ENCODE results near the gene DPP3. TPM values are rescaled to one million over a fixed set of nuclear protein-coding genes. Genes with fewer than 3 reads are reported as not detected.
"Not testable (repeated sequence)": the region's sequence is repeated elsewhere in the genome, so short reads cannot be mapped to it uniquely, and the experiment has no call there.

The DPP3 gene
- total RNA-seq, 1 donor from 2014 or later, result 109 TPM

DNA sequence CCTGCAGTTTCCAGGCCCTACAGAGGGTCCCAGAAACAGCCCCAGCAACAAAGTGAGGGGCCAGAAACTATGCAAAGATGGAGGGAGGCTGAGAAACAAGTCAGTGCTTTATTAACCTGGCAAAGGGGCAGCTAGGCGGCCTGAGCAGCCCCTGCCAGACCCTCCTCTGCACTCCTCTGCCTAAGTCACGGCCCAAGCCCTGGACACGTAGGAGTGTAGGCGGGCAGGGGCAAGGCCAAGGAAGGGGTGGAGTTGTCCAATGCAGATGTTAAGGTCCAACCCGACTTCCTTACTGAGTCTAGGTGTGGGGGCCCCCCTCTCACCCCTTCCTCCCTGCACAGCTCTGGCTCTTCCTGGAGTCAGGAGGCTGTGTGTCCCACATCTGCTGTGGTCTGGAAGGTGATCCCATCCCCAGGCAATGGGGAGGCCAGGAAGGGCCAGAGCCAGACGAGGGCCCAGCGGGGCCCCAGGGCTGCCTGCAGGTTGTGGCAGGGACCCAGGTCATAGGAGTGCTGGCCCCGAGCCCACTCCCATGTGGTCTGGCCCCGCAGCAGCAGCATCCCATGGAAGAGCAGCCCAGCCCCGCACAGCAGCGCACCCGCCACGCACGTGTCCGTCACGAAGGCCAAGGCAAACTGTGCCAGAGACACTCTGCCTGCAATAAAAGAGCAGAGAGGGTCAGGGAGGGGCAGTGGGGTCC lies 59.1 kb downstream of the DPP3 start:
- H3K4me1 Mint-ChIP-seq (ENCODE audit: low read depth), result peaks cover 18% of the 10 kb centered on the region
- peaks cover 43% of the 10 kb centered on the region for H3K36me3 Mint-ChIP-seq (ENCODE audit: low read depth)
- no peak overlapping the region for H3K27ac Mint-ChIP-seq
- no peak overlapping the region for H3K4me3 Mint-ChIP-seq (ENCODE audit: low read depth)
- H3K27me3 Mint-ChIP-seq (ENCODE audit: low read depth), result no peaks in the 10 kb centered on the region
- no peaks in the 10 kb centered on the region for H3K9me3 Mint-ChIP-seq
- intact Hi-C loops (cut with micrococcal nuclease), result no loop called here
- DNase-seq (ENCODE audit: low spot score), result no peak

- H3K4me1 Mint-ChIP-seq (ENCODE audit: low read depth), result peaks cover 20% of the 10 kb centered on the region
- DNase-seq (ENCODE audit: low spot score), result no peak
- no peaks in the 10 kb centered on the region for H3K9me3 Mint-ChIP-seq
- no peaks in the 10 kb centered on the region for H3K27me3 Mint-ChIP-seq (ENCODE audit: low read depth)
- H3K27ac Mint-ChIP-seq, result no peak overlapping the region
- H3K4me3 Mint-ChIP-seq (ENCODE audit: low read depth), result no peak overlapping the region
- intact Hi-C loops (cut with micrococcal nuclease), result no loop called here
- peaks cover 43% of the 10 kb centered on the region for H3K36me3 Mint-ChIP-seq (ENCODE audit: low read depth)
Measured at GRCh38 chr11:66539870-66540213, 59.6 kb downstream of the DPP3 start.

DNA sequence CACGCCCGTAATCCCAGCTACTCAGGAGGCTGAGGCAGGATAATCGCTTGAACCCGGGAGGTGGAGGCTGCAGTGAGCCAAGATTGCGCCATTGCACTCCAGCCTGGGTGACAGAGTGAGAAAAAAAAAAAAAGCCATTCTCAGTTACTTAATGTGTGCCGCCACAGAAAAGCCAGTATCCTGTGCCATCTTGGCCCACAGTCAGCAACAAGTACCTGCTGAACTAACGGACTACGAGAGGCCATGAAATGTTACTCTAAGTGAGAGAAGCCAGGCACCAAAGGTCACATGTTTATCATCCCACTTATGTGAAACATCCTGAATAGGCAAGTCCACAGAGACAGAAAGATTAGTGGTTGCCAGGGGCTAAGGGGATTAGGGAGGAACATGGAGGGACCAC lies 60.4 kb downstream of the DPP3 start:
- DNase-seq (ENCODE audit: low spot score); H3K9me3 Mint-ChIP-seq; intact Hi-C loops (cut with micrococcal nuclease); H3K27me3 Mint-ChIP-seq (ENCODE audit: low read depth); H3K4me3 Mint-ChIP-seq (ENCODE audit: low read depth); H3K27ac Mint-ChIP-seq: not testable (repeated sequence)
- Mint-ChIP-seq H3K4me1 (ENCODE audit: low read depth) (peaks cover 23% of the 10 kb centered on the region), H3K36me3 (ENCODE audit: low read depth) (peaks cover 39% of the 10 kb centered on the region)

DNA sequence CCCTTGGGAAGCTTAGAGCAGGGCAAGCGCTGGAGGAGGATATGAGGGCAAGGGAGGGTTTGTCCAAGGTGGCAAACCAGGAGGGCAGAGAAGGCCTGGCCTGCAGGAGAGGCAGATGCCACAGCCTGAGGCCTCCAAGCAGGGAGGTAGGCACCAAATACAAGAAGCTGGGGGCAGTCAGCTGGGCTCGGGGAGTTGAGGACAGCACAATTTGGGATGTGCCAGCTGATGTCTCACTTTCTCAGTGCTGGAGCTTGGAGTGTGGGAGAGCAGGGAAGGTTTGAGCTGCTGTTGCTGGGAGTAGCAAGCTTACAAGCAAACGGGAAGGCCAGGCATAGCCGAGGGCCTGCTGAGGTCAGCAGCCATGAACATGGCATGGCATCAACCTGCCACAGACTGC lies 61.7 kb downstream of the DPP3 start:
- H3K4me1 Mint-ChIP-seq (ENCODE audit: low read depth), result peaks cover 24% of the 10 kb centered on the region
- H3K27me3 Mint-ChIP-seq (ENCODE audit: low read depth), result no peaks in the 10 kb centered on the region
- DNase-seq (ENCODE audit: low spot score), result no peak
- no peak overlapping the region for H3K4me3 Mint-ChIP-seq (ENCODE audit: low read depth)
- intact Hi-C loops (cut with micrococcal nuclease), result no loop called here
- H3K9me3 Mint-ChIP-seq, result no peaks in the 10 kb centered on the region
- peak overlapping the region; percentile 26 for H3K27ac Mint-ChIP-seq
- H3K36me3 Mint-ChIP-seq (ENCODE audit: low read depth), result peaks cover 28% of the 10 kb centered on the region

- H3K27ac Mint-ChIP-seq, result peak overlapping the region; percentile 26
- peaks cover 28% of the 10 kb centered on the region for H3K36me3 Mint-ChIP-seq (ENCODE audit: low read depth)
- no peak overlapping the region for H3K4me3 Mint-ChIP-seq (ENCODE audit: low read depth)
- no peaks in the 10 kb centered on the region for H3K9me3 Mint-ChIP-seq
- intact Hi-C loops (cut with micrococcal nuclease), result no loop called here
- DNase-seq (ENCODE audit: low spot score), result no peak
- no peaks in the 10 kb centered on the region for H3K27me3 Mint-ChIP-seq (ENCODE audit: low read depth)
- H3K4me1 Mint-ChIP-seq (ENCODE audit: low read depth), result peaks cover 24% of the 10 kb centered on the region
Measured at GRCh38 chr11:66542362-66542761, 62.1 kb downstream of the DPP3 start.

DNA sequence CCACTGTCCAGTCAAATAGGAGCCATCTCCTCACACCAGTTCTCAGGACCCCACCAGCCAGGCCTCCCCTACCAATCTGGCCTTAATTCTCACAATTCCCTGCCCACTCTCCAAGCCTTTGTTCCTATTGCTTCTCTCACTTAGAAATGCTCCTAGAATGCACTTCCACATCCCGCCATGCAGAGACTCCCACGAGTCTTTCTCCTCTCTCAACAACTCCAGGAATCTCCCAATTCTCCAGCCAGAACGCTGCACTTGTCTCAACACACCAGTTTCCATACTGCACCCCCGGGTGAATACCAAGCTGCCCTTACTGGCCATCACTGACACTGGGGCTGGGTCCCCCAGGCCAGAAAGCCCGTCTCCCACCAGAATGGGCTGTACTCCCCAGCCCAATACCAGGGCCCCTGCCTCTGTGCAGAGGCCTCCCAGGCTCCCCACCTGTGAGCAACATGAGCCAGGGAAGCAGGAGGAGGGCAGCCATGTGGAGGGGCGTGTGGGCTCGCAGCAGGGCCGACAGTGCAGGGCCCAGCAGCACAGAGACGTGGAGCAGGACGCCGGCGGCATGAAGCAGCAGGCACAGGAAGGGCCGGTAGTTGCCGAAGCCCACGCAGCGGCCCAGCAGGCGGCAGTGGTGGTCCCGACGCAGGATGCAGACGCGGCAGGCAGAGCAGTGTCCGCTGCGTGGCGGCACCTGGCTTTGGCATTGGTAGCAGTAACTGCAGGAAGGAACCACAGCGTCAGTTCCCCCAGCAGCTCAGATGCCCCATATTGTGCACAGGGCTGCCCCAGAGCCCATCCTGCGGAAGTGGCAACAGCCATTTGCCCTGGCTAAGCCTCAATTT lies 63.3 kb downstream of the DPP3 start:
- peaks cover 24% of the 10 kb centered on the region for H3K4me1 Mint-ChIP-seq (ENCODE audit: low read depth)
- peak overlapping the region; percentile 49 for H3K4me3 Mint-ChIP-seq (ENCODE audit: low read depth)
- intact Hi-C loops (cut with micrococcal nuclease), result no loop called here
- peaks cover 26% of the 10 kb centered on the region for H3K36me3 Mint-ChIP-seq (ENCODE audit: low read depth)
- H3K9me3 Mint-ChIP-seq, result no peaks in the 10 kb centered on the region
- peaks cover 3% of the 10 kb centered on the region for H3K27me3 Mint-ChIP-seq (ENCODE audit: low read depth)
- peak overlapping the region; percentile 74 for H3K27ac Mint-ChIP-seq
- peak; percentile 38 for DNase-seq (ENCODE audit: low spot score)

DNA sequence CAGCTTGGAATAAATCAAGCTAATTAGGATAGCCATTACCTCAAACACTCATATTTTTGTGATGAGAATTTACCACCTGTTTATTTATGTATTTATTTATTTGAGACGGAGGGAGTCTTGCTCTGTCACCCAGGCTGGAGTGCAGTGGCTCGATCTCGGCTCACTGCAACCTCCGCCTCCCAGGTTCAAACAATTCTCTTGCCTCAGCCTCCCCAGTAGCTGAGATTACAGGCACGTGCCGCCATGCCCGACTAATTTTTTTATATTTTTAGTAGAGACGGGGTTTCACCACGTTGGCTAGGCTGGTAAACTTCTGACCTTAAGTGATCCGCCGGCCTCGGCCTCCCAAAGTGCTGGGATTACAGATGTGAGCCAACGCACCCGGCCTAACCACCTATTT lies 64.7 kb downstream of the DPP3 start:
- intact Hi-C loops (cut with micrococcal nuclease); H3K9me3 Mint-ChIP-seq; DNase-seq (ENCODE audit: low spot score); H3K27ac Mint-ChIP-seq: not testable (repeated sequence)
- Mint-ChIP-seq H3K36me3 (ENCODE audit: low read depth) (peaks cover 21% of the 10 kb centered on the region), H3K4me1 (ENCODE audit: low read depth) (peaks cover 24% of the 10 kb centered on the region), H3K27me3 (ENCODE audit: low read depth) (peaks cover 13% of the 10 kb centered on the region), H3K4me3 (ENCODE audit: low read depth) (peak overlapping the region; percentile 86)

- Mint-ChIP-seq H3K4me3 (ENCODE audit: low read depth) (peak within 1 kb of the TSS; percentile 86), H3K4me1 (ENCODE audit: low read depth) (peaks cover 24% of the 10 kb centered on the region), H3K9me3 (no peaks in the 10 kb centered on the region), H3K27ac (peak within 1 kb of the TSS; percentile 58), H3K27me3 (ENCODE audit: low read depth) (peaks cover 15% of the 10 kb centered on the region), H3K36me3 (ENCODE audit: low read depth) (peaks cover 21% of the 10 kb centered on the region)
- DNase-seq (ENCODE audit: low spot score), result peak; percentile 87
- intact Hi-C loops (cut with micrococcal nuclease), result loop anchor here (2.0 kb wide), 1 partner anchor 71 kb away; the partner anchor contains the start of gene RBM14
Measured at GRCh38 chr11:66545701-66546367, 65.6 kb downstream of the DPP3 start, which contains the start of gene ZDHHC24. Gene ZDHHC24 (minus strand): TSS chr11:66546048. CDS start chr11:66546003, 45 bp downstream.

DNA sequence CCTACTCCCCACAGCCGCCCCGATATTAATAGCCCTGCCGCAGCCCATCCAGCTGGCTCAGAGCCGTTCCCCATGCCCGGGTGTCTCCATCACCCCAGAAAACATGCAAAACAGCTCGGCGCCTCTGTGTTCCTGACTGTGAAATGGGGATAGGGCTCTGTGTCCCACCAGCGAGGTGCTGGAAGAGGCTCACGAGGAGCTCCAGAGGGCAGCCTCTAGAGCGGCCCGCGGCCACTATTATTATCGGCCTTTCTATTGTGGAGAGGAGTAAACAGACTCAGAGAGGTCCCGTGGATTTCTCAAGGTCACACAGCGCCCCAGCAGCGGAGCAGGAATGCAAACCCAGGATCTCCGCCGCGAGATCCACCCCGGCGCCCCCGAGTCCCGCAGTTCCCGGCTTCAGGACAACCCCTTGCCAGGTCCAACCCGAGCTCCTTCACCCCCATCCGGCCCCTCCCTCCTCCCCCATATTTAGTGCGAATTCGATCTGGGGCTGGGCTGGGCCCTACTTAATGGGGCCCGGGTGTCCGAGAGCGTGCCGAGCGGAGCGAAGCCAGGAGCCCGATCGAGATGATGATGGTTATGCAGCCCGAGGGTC lies 66.2 kb downstream of the DPP3 start, which contains the start of gene ACTN3:
Gene ACTN3 (plus strand): TSS at position 536 of the 598 bp plus-strand sequence. CDS start 35 bp downstream, at position 571.
- H3K27ac Mint-ChIP-seq, result peak within 1 kb of the TSS; percentile 14
- no peaks in the 10 kb centered on the region for H3K9me3 Mint-ChIP-seq
- H3K4me3 Mint-ChIP-seq (ENCODE audit: low read depth), result peak within 1 kb of the TSS; percentile 79
- DNase-seq (ENCODE audit: low spot score), result no peak
- H3K4me1 Mint-ChIP-seq (ENCODE audit: low read depth), result peaks cover 23% of the 10 kb centered on the region
- peaks cover 18% of the 10 kb centered on the region for H3K36me3 Mint-ChIP-seq (ENCODE audit: low read depth)
- intact Hi-C loops (cut with micrococcal nuclease), result loop anchor here (2.0 kb wide), 1 partner anchor 70 kb away; the partner anchor contains the start of gene RBM14
- H3K27me3 Mint-ChIP-seq (ENCODE audit: low read depth), result peaks cover 15% of the 10 kb centered on the region

DNA sequence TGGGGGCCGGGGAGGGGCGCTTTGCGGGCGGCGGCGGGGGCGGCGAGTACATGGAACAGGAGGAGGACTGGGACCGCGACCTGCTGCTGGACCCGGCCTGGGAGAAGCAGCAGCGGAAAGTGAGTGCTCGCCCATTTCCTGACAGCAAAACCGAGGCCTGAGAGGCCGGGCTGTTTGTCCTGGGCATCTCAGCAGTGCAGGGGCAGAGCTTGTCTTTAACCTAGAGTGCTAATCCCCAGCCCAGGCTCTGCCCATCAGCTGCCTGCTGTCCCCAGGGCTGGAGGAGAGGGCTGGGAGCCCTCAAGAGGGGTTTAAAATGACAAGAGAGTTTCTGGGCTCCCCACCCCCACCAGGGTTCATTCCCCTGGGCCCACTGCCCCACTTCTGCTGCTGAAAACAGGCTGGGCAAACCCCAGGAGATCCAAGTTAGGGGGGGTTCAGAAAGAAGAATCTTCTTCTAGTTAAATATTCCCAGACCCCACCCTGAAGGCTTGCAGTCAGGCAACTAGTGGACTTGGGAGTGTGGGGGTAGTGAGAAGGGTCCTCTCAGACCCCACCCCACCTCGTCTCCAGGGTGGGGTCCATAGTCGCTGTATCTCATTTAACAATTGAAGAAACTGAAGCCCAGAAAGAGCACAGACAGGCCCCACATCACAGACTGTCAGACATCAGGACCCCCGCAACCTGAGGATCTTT lies 66.9 kb downstream of the DPP3 start:
- intact Hi-C loops (cut with micrococcal nuclease), result loop anchor here (2.0 kb wide), 1 partner anchor 70 kb away; the partner anchor contains the start of gene RBM14
- H3K36me3 Mint-ChIP-seq (ENCODE audit: low read depth), result peaks cover 11% of the 10 kb centered on the region
- H3K9me3 Mint-ChIP-seq, result no peaks in the 10 kb centered on the region
- DNase-seq (ENCODE audit: low spot score), result no peak
- peaks cover 18% of the 10 kb centered on the region for H3K4me1 Mint-ChIP-seq (ENCODE audit: low read depth)
- H3K4me3 Mint-ChIP-seq (ENCODE audit: low read depth), result peak overlapping the region; percentile 79
- peaks cover 15% of the 10 kb centered on the region for H3K27me3 Mint-ChIP-seq (ENCODE audit: low read depth)
- H3K27ac Mint-ChIP-seq, result no peak overlapping the region

- Mint-ChIP-seq H3K4me3 (ENCODE audit: low read depth) (no peak overlapping the region), H3K4me1 (ENCODE audit: low read depth) (peaks cover 18% of the 10 kb centered on the region), H3K27ac (no peak overlapping the region), H3K36me3 (ENCODE audit: low read depth) (peaks cover 6% of the 10 kb centered on the region), H3K9me3 (no peaks in the 10 kb centered on the region), H3K27me3 (ENCODE audit: low read depth) (peaks cover 15% of the 10 kb centered on the region)
- no peak for DNase-seq (ENCODE audit: low spot score)
- intact Hi-C loops (cut with micrococcal nuclease), result loop anchor here (2.0 kb wide), 1 partner anchor 69 kb away; the partner anchor contains the start of gene RBM14
Measured at GRCh38 chr11:66547662-66548009, 67.4 kb downstream of the DPP3 start.

- Mint-ChIP-seq H3K4me1 (ENCODE audit: low read depth) (peaks cover 18% of the 10 kb centered on the region), H3K27ac (no peak overlapping the region), H3K4me3 (ENCODE audit: low read depth) (no peak overlapping the region), H3K27me3 (ENCODE audit: low read depth) (peaks cover 15% of the 10 kb centered on the region), H3K36me3 (ENCODE audit: low read depth) (peaks cover 4% of the 10 kb centered on the region), H3K9me3 (no peaks in the 10 kb centered on the region)
- intact Hi-C loops (cut with micrococcal nuclease), result no loop called here
- no peak for DNase-seq (ENCODE audit: low spot score)
Measured at GRCh38 chr11:66548041-66548440, 67.8 kb downstream of the DPP3 start.
